GM19035 (cell line): Measurements from ENCODE around the gene CDKN1C.

Experiments
- ATAC-seq: cut with Tn5 transposase; IDR thresholded peaks from one replicate; pipeline ENCODE4 v1.9.1; 2021; ENCODE audit not compliant: unreplicated experiment

Gene CDKN1C

GRCh38 chr11:2870460-2870859 lies 15.1 kb downstream of the CDKN1C start:
- ATAC-seq, result no peak

GRCh38 chr11:2869561-2870427 lies 15.8 kb downstream of the CDKN1C start:
- ATAC-seq, result no peak

- ATAC-seq, result no peak
These were observed 16.4 kb downstream of the CDKN1C start for GRCh38 chr11:2869134-2869526.

DNA sequence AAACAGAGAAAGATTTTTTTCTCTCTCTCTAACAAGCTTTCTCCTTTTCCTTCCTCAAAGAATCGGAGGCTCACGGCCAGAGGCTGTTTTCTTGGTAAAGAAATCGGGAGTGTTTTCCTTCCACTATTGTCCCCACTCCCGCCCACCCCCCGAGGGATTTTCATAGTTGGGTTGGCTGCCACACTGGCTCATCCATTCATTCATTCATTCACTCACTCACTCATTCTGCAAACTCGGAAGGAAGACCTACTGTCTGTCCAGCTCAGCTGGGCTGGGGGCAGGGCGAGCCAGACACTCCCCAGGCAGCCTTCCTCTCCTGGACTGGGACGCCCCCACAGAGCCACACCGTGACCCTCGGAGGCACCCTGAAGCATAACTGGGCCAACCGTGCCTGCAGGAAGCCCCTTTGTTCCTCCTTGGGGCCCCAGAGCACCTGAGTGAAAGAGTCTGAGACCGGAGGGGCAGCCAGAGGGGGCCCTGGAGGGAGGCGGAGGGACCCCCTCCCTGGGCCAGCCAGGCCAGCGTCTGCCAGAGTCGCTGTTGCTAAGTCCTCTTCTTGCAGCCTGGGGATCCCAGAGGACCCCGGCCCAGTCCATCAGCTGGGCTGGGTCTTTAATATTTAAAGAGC lies 17.0 kb downstream of the CDKN1C start:
- ATAC-seq, result no peak

DNA sequence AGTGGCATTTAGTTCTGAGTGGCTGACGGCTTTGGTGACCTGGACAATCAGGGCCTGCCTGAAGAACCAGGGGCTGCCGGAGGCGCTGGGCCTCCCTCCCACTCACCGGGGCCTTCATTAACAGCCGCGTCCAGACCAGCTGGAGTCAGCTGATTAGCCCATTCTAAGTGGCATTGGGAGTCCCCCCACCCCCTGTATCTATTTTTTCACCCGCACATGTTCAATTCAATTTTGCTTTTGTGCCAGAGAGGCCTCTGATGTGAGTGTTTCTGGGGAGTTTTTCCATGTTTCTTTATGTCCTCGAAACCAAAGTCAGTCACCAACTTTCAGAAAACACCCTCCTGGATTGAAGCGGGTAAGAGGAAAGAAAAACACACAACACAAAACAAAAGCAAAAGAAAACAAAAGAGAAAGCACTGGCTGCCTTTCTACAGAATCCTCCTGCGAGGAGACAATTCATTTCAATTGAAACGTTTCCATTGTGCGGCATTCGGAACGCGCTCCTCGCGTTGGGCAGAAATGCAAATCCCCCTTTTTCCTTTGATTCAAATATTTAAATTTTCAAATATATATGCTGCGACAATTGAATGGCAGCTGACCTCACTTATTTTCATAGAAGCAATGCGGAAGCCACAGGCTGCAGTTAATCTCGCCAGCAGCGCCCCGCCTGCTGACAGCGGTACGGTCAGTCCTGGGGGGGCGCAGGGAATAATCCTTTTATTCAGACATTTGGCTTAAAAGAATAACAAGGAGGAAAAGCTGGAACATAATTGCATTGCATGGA lies 17.7 kb downstream of the CDKN1C start:
- no peak for ATAC-seq

DNA sequence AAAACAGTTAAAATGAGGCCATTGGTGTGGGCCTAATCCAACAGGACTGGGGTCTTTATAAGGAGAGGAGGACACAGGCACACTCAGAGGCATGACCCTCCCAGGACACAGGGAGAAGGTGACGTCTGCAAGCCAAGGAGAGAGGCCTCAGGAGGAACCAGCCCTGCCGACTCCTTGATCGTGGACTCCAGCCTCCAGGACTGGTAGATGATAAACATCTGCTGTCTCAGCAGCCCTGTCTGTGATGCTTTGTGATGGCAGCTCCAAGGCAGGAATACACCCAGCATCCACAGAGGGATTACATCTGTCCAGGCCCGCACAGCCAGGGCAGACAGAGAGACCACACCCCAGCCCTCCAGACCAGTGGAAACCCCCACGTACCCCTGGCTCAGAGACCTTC lies 18.4 kb downstream of the CDKN1C start:
- no peak for ATAC-seq

DNA sequence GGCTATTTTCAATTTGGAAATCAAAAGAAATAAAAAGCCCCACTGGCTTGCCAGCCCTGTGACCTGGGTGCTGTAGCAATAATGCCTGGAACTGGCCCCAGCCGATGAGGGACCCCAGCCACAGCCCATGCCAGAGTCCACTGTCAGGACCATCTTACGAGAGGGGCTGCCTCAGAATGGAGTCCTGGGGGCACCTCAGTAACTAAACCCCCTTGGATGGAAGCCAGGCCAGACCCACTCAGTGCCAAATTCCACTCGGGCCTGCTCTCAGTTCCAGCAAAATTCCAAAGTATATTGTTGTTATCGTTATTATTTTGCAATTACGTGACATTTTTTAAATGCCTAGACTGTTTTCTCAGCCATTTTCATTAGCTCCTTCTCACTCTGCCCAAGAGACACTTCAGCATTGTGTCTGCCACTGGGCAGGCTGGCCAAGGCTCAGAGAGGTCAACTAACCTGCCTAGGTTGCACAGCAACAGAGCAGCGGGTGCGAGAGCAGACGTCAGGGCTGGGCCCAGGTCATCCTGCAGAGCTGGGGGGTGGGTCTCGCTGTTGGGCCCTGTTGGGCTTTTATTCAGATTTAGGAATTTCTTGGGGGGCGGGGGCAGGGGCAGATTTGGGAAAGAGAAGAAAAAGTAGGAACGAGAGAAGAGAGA lies 19.5 kb downstream of the CDKN1C start:
- no peak for ATAC-seq

- ATAC-seq, result no peak
These were observed 20.7 kb downstream of the CDKN1C start for GRCh38 chr11:2864901-2865300.

GRCh38 chr11:2863276-2863618 lies 22.3 kb downstream of the CDKN1C start:
- ATAC-seq, result no peak

DNA sequence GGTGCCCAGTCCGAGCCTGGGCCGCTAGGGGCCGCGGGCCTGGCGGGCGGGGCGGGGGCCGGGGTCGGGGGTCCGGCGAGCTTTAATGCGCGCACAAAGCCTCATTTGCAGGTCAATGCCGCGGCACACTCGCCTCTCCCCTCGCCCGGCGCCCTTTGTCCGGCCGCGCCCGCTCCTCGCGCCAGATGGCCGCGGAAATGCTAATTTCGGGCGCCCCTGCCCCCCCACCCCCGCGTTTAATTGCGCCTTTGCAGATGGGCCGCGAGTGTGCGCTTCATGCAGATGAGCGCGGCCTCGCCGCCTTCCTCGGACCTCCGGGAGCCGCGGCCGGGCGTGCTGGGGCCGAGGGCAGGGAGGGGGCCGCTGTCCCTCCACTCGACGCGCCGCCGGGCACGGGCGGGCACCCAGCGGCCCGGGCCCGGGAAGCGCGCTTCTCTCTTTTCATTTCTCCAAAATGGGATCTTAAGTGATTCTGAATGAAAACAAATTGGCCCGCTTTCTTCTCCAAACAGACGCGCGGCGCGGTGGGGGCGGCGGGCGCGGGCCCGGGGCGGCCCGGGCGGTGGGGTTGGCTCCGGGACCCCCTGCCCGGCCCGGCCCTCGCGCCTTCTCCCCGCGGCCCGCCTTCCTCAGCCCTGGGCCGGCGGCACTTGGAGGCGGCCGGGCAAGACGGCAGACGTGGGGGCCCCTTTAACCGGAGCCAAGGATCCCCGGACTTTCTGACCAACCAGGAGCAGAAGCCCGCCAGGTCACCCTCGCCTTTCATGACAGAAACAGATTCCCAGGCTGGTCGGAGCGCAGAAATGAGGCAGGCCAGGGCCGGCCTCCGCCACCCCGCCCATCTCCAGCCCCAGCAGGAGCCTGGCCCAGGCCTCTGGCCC lies 22.9 kb downstream of the CDKN1C start:
- no peak for ATAC-seq

DNA sequence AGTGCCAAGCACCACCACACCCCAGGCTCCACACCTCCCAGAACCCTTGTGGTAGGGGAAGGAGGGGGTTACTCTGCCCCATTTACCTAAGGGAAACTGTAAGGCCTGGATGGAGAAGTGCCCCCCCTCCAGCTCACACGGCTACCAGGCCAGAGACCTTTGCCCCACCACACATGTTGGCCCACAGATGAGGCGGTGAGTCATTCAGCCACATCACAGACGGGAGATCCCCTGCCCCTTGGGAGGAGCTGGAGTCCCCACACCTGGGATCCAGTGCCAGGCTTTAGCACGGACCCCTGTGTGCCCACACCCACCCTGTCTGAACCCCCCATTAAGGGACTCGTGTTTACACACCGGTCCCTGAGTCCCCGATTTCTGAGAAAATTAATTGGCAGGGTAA lies 24.9 kb downstream of the CDKN1C start:
- no peak for ATAC-seq

DNA sequence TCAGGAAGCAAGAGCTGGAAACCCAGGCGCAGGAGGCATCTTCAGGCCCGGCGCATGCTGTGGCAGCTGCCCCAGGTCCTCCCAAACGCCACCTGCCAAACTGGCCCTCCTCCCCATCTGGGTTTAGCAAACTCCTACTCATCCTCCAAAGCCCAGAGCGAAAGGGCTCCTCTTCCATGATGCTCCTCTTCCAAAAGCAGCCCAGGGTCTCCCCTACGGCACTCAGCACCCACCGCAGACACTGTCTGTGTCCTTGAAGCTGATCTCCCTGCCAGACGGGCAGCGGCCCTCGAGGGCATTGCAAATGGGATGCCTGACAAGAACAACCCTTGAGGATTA lies 25.9 kb downstream of the CDKN1C start:
- no peak for ATAC-seq

DNA sequence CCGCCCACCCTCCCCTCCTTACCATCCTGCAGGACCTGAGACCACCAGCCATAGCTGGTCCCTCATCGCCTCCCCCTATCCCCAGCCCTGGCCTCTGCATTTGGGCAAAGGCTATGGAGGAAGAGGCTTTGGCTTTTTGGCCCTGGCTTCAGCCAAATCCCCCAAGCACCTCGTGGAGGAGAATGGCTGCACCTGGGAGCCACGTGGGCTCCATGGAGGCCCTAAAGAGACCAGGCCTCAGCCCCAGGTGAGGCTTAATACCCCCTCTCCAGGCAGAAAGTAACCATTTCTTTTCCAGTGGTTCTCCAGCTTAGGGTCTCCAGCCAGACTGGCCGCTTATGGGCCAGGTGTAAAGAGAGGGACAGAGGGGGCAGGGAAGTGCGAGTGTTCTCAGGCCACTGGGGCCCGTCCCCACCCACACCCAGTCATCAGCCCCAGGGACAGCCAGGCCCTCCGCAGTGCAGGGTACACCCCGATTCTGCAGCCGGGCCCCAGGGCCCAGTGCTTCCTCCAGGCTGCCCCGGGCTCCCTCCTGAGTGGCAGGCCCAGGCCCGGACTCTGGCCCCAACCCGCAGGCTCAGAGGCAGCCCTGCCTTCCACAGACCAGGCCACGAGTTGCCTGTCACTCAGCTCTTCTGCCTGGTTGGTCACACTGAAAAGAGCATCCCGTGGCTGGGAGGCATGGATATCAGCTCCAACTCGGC lies 26.4 kb downstream of the CDKN1C start:
- ATAC-seq, result no peak

GRCh38 chr11:2857918-2858317 lies 27.7 kb downstream of the CDKN1C start:
- no peak for ATAC-seq

GRCh38 chr11:2857276-2857675 lies 28.3 kb downstream of the CDKN1C start:
- no peak for ATAC-seq

DNA sequence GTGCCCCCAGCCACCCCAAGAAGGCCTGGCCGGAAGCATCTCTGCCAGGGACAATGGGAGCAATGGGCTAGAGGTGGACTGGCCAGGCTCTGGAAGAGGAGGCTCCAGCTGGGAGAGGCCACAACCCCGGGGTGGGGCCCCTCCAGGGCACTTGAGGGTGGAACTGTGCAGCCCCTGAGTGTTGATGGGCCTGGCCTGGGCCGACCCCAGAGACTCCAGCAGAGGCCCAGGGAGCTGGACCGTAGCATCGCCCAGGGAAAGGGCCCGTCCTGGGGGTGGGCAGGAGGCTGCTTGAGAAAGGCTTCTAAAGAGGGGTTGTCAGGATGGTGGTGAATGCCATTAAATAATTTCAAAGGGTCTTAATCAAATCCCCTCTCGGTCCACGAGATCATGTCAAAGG lies 30.4 kb downstream of the CDKN1C start:
- no peak for ATAC-seq

DNA sequence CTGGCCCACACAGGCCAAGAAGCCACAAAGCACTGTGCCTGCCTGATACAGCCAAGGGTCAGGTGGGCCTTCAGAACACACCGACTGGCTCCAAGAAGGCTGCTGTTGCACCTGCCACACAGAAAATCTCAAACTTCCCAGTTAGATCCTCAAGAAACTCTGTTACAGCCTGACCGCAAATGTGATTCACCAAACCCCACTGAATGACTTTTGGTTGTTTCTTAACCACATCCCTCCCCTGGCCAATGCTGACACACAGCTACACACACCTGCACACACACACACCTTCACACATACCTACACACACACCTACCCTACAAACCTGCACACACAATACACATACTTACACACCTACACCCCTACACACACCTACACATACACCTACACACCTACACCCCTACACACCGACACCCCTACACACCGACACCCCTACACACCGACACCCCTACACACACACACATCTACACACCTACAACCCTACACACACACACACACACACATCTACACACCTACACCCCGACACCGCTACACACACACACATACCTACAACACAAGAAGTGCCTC lies 31.5 kb downstream of the CDKN1C start:
- ATAC-seq, result no peak

- no peak for ATAC-seq
These were observed 32.2 kb downstream of the CDKN1C start for GRCh38 chr11:2853401-2853800.

- no peak for ATAC-seq
These were observed 35.4 kb downstream of the CDKN1C start for GRCh38 chr11:2849994-2850770.
